ENCODE data around the gene OR2J2.

DNA sequence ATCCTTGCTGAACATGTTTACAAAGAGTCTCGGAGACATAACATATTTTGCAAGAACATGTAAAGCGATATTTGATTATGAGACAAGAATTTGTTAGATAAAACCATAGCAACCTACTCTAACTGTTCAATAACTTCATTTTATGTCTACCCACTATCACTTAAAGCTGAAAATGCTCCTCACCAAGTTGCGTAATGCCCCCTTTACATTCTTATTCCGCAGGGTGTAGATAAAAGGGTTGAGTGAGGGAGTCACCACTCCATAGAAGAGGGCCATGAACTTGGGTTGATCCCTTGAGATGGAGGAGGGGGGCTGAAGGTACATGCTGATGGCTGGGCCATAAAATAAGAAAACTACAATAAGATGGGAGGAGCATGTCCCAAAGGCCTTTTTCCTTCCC, 33.0 kb upstream of the OR2J2 start:
- no peak for TF ChIP-seq POLR2AphosphoS5 (IDR thresholded peaks at IDR 0.05; ENCODE audit: insufficient read depth, low read depth, low read length)
- TF ChIP-seq, protein P1, sequence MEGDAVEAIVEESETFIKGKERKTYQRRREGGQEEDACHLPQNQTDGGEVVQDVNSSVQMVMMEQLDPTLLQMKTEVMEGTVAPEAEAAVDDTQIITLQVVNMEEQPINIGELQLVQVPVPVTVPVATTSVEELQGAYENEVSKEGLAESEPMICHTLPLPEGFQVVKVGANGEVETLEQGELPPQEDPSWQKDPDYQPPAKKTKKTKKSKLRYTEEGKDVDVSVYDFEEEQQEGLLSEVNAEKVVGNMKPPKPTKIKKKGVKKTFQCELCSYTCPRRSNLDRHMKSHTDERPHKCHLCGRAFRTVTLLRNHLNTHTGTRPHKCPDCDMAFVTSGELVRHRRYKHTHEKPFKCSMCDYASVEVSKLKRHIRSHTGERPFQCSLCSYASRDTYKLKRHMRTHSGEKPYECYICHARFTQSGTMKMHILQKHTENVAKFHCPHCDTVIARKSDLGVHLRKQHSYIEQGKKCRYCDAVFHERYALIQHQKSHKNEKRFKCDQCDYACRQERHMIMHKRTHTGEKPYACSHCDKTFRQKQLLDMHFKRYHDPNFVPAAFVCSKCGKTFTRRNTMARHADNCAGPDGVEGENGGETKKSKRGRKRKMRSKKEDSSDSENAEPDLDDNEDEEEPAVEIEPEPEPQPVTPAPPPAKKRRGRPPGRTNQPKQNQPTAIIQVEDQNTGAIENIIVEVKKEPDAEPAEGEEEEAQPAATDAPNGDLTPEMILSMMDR (IDR thresholded peaks at IDR 0.05; ENCODE audit: extremely low read depth in 1 of 2, insufficient read depth in 1 of 2, low read depth in 1 of 2, low read length in 2 of 2): no peak
- TF ChIP-seq EZH2 (IDR thresholded peaks at IDR 0.05; ENCODE audit: borderline replicate concordance, low read depth, low read length, severe bottlenecking): no peak
- no peak for TF ChIP-seq POLR2A (IDR thresholded peaks at IDR 0.05; ENCODE audit: low read depth, low read length)
- TF ChIP-seq MYC (IDR thresholded peaks at IDR 0.05; ENCODE audit: low read depth, low read length): no peak
- no peak for TF ChIP-seq FOS (IDR thresholded peaks at IDR 0.05; ENCODE audit: borderline replicate concordance, insufficient read depth, low read length)
